IMR-90 (cell line): ENCODE measurements around the gene MZB1. TPM values are rescaled to one million over a fixed set of nuclear protein-coding genes. Genes with fewer than 3 reads are reported as not detected.

Source experiments
- ATAC-seq: fragments of 200-7000 bp; cut with Tn5 transposase; 2 replicates; pipeline ENCODE4 v1.9.1; 2020; ENCODE audit warnings: low read depth, mild to moderate bottlenecking, moderate library complexity
- BruUV-seq: library from RNA; stranded (reverse); fragments of 400-500 nt; replicated peaks from 2 replicates; lab custom pipeline; 2021; lab: Mats Ljungman, UMichigan
- CTCF ChIA-PET: fragments of 300-600 bp; formaldehyde crosslinking; extraction: SDS; loops from one replicate; lab custom pipeline; 2021; ENCODE audit warnings: antibody characterized with exemption; lab: Yijun Ruan, JAX
- POLR2A ChIA-PET: fragments of 300-600 bp; sonication (Branson Sonifier 250); formaldehyde crosslinking; loops from one replicate; lab custom pipeline; 2022; ENCODE audit warnings: antibody characterized with exemption; ENCODE audit not compliant: unreplicated experiment; lab: Charles Lee
- DNase-seq: peaks from one replicate; pipeline ENCODE4 v3.0.0; 2013
- H2AFZ ChIP-seq: replicated peaks from 2 replicates; pipeline ENCODE3; 2013; ENCODE audit warnings: low read length, mild to moderate bottlenecking; ENCODE audit not compliant: poor library complexity
- H2AK5ac ChIP-seq: 2 replicates; pipeline ENCODE4 v1.6.1; 2013; ENCODE audit warnings: low read depth, low read length, inconsistent platforms
- H2AK9ac ChIP-seq: replicated peaks from 2 replicates; pipeline ENCODE3; 2013; ENCODE audit warnings: mild to moderate bottlenecking, low read depth, low read length, moderate library complexity; ENCODE audit not compliant: poor library complexity
- H2BK120ac ChIP-seq: 2 replicates; pipeline ENCODE4 v1.6.1; 2013; ENCODE audit warnings: low read depth, low read length, inconsistent platforms
- H2BK15ac ChIP-seq: 3 replicates; pipeline ENCODE4 v1.6.1; 2013; ENCODE audit warnings: low read depth, low read length, inconsistent platforms
- H2BK20ac ChIP-seq: 2 replicates; pipeline ENCODE4 v1.6.1; 2013; ENCODE audit warnings: low read depth, mild to moderate bottlenecking, inconsistent platforms, low read length, moderate library complexity
- H2BK5ac ChIP-seq: 2 replicates; pipeline ENCODE4 v1.6.1; 2013; ENCODE audit warnings: mild to moderate bottlenecking, low read depth, low read length, inconsistent platforms; ENCODE audit not compliant: poor library complexity, severe bottlenecking
- H3K14ac ChIP-seq: replicated peaks from 2 replicates; pipeline ENCODE4 v1.6.1; 2013; ENCODE audit warnings: low read depth, low read length, inconsistent platforms
- H3K18ac ChIP-seq: 2 replicates; pipeline ENCODE4 v1.6.1; 2013; ENCODE audit warnings: low read depth, low read length, control low read depth
- H3K23ac ChIP-seq: 2 replicates; pipeline ENCODE4 v1.6.1; 2013; ENCODE audit warnings: low read depth, low read length, inconsistent platforms
- H3K27ac ChIP-seq: 2 replicates; pipeline ENCODE4 v1.5.1; 2013; ENCODE audit warnings: mild to moderate bottlenecking, control low read depth, low read length; ENCODE audit not compliant: insufficient read depth
- H3K27me3 ChIP-seq: 2 replicates; pipeline ENCODE4 v1.6.1; 2013; ENCODE audit warnings: low read length; ENCODE audit not compliant: control insufficient read depth, insufficient read depth
- H3K36me3 ChIP-seq: 2 replicates; pipeline ENCODE4 v1.6.1; 2013; ENCODE audit warnings: low read length, mixed read lengths; ENCODE audit not compliant: control insufficient read depth, insufficient read depth
- H3K4ac ChIP-seq: 2 replicates; pipeline ENCODE4 v1.6.1; 2013; ENCODE audit warnings: low read depth, low read length, inconsistent platforms
- H3K4me1 ChIP-seq: 2 replicates; pipeline ENCODE4 v1.6.1; 2013; ENCODE audit warnings: low read length, mixed read lengths; ENCODE audit not compliant: control insufficient read depth, insufficient read depth
- H3K4me2 ChIP-seq: 2 replicates; pipeline ENCODE4 v1.6.1; 2013; ENCODE audit warnings: low read depth, mild to moderate bottlenecking, control low read depth, low read length, moderate library complexity
- H3K4me3 ChIP-seq: 2 replicates; pipeline ENCODE4 v1.5.1; 2013; ENCODE audit warnings: low read depth, mild to moderate bottlenecking, control low read depth, low read length, moderate library complexity; ENCODE audit not compliant: insufficient read depth
- H3K56ac ChIP-seq: 2 replicates; pipeline ENCODE4 v1.6.1; 2013; ENCODE audit warnings: low read length, inconsistent platforms; ENCODE audit not compliant: insufficient read depth; ENCODE audit errors: extremely low read depth
- H3K79me1 ChIP-seq, 2 experiments: 2 replicates each; pipeline ENCODE4 v1.6.1; 2013; ENCODE audit warnings: low read length in 2 of 2, inconsistent platforms in 1 of 2, low read depth in 1 of 2
- H3K9ac ChIP-seq: 2 replicates; pipeline ENCODE4 v1.6.1; 2013; ENCODE audit warnings: low read depth, low read length, control low read depth
- H3K9me1 ChIP-seq: 2 replicates; pipeline ENCODE4 v1.6.1; 2013; ENCODE audit warnings: low read length, inconsistent platforms; ENCODE audit not compliant: insufficient read depth
- H3K9me3 ChIP-seq: 2 replicates; pipeline ENCODE4 v1.6.1; 2013; ENCODE audit warnings: low read length; ENCODE audit not compliant: control insufficient read depth, insufficient read depth
- H4K20me1 ChIP-seq: 2 replicates; pipeline ENCODE4 v1.6.1; 2013; ENCODE audit warnings: low read length, inconsistent platforms; ENCODE audit not compliant: insufficient read depth
- H4K5ac ChIP-seq: 2 replicates; pipeline ENCODE4 v1.6.1; 2013; ENCODE audit warnings: mild to moderate bottlenecking, low read depth, low read length, control low read depth
- H4K8ac ChIP-seq, 2 experiments: 2 replicates each; pipeline ENCODE4 v1.6.1; 2013; ENCODE audit warnings: low read depth in 2 of 2, low read length in 2 of 2, control low read depth in 1 of 2, inconsistent platforms in 1 of 2
- H4K91ac ChIP-seq: 2 replicates; pipeline ENCODE4 v1.6.1; 2013; ENCODE audit warnings: low read depth, low read length, inconsistent platforms; ENCODE audit not compliant: insufficient read depth
- BHLHE40 ChIP-seq: fragments of 150-350 bp; IDR thresholded peaks from 2 replicates; pipeline ENCODE4 v1.6.1; 2016; ENCODE audit warnings: mild to moderate bottlenecking, low read depth, low read length
- CEBPB ChIP-seq: IDR thresholded peaks from 2 replicates; pipeline ENCODE4 v1.6.1; 2012; ENCODE audit warnings: low read depth, low read length, improper control_type of control experiment
- CHD1 ChIP-seq: IDR thresholded peaks from 2 replicates; pipeline ENCODE4 v1.6.1; 2012; ENCODE audit warnings: low read depth, low read length, improper control_type of control experiment
- CTCF ChIP-seq: conservative IDR thresholded peaks from 2 replicates; pipeline ENCODE4 v1.5.1; 2012; ENCODE audit warnings: mild to moderate bottlenecking, low read depth, low read length, improper control_type of control experiment
- ELK1 ChIP-seq: fragments of 150-350 bp; IDR thresholded peaks from 2 replicates; pipeline ENCODE4 v1.6.1; 2016; ENCODE audit warnings: low read depth, mild to moderate bottlenecking, low read length, moderate library complexity, borderline replicate concordance
- MAFK ChIP-seq: IDR thresholded peaks from 2 replicates; pipeline ENCODE4 v1.6.1; 2012; ENCODE audit warnings: low read depth, low read length, improper control_type of control experiment
- MAZ ChIP-seq: IDR thresholded peaks from 2 replicates; pipeline ENCODE4 v1.6.1; 2012; ENCODE audit warnings: low read depth, mild to moderate bottlenecking, low read length, improper control_type of control experiment, moderate library complexity, borderline replicate concordance
- MXI1 ChIP-seq: IDR thresholded peaks from 2 replicates; pipeline ENCODE4 v1.6.1; 2012; ENCODE audit warnings: low read depth, mild to moderate bottlenecking, low read length, moderate library complexity, borderline replicate concordance
- NFE2L2 ChIP-seq: fragments of 150-350 bp; IDR thresholded peaks from 2 replicates; pipeline ENCODE4 v1.6.1; 2016; ENCODE audit warnings: low read depth, mild to moderate bottlenecking, low read length
- RAD21 ChIP-seq: IDR thresholded peaks from 2 replicates; pipeline ENCODE4 v1.6.1; 2012; ENCODE audit warnings: low read length, improper control_type of control experiment
- RFX5 ChIP-seq: IDR thresholded peaks from 2 replicates; pipeline ENCODE4 v1.8.0; 2012; ENCODE audit warnings: low read depth, mild to moderate bottlenecking, low read length, moderate library complexity
- WGBS, 2 experiments: methylation state at CpG; one replicate each; pipeline versions ENCODE4 v1.1.5 to v1.1.7; 2013; ENCODE audit warnings: missing lambda C conversion rate in 2 of 2; ENCODE audit not compliant: insufficient read length in 1 of 2; ENCODE audit errors: extremely low coverage in 2 of 2; 5-methylcytosine and 5-hydroxymethylcytosine counted together
- dilution Hi-C: fragments of 300-500 bp; cut with HindIII; formaldehyde crosslinking; loops from one replicate; pipeline ENCODE4 v1.14.3; 2018; ENCODE audit warnings: low sequenced_read_pairs; ENCODE audit not compliant: unreplicated experiment
- in situ Hi-C: fragments of 300-500 bp; cut with MboI; formaldehyde crosslinking; loops from 3 replicates; pipeline ENCODE4 v1.14.3; 2019; ENCODE audit warnings: low sequenced_read_pairs, inconsistent platforms, mixed read lengths
- intact Hi-C: fragments of 100-400 bp; cut with micrococcal nuclease; formaldehyde crosslinking; loops from 2 replicates; pipeline ENCODE4 v1.10.0; 2022
- polyA plus RNA-seq, 3 experiments: library from polyadenylated mRNA; depleted of rRNA; stranded (reverse); fragments of >200 nt; gene quantifications; 2 replicates each; pipeline ENCODE4 v1.2.3, GENCODE V29; 2012; ENCODE audit warnings: low replicate concordance in 1 of 3
- total RNA-seq: library from RNA; depleted of rRNA; stranded (reverse); fragments of >200 nt; gene quantifications from 2 replicates; pipeline ENCODE4 v1.2.3, GENCODE V29; 2012

MZB1 gene
- total and polyA plus RNA-seq, 2 of the 4 experiments (the other 2 are of a cell fraction) = not detected

- no TSS peak for BruUV-seq
- Histone ChIP-seq H3K4me1 (peaks cover 8% of the 10 kb centered on the region), H2AK9ac (peak overlapping the region; percentile 96), H4K91ac (no peak overlapping the region), H3K23ac (no peak overlapping the region), H3K4ac (peak overlapping the region; percentile 55), H3K9me3 (no peaks in the 10 kb centered on the region), H3K27ac (no peak overlapping the region), H4K8ac (peak overlapping the region; percentile 56 to 72; a peak in 2 of 4 replicates), H3K79me1 (peaks cover 12 to 19% of the 10 kb centered on the region in 2 experiments; a peak in 3 of 4 replicates), H4K5ac (0 out of 2 replicates have a peak overlapping the region, but pooled peaks have one; percentile 1), H3K36me3 (peaks cover 5% of the 10 kb centered on the region; the same call in 1 of the 2 replicates), H2AFZ (peak overlapping the region; percentile 100), H3K14ac (peak overlapping the region; percentile 12; the same call in 1 of the 2 replicates), H3K4me2 (peak overlapping the region; percentile 80), H3K9ac (peak overlapping the region; percentile 59), H2BK15ac (0 out of 3 replicates have a peak overlapping the region, but pooled peaks have one; percentile 21), H3K27me3 (no peaks in the 10 kb centered on the region), H4K20me1 (no peaks in the 10 kb centered on the region), H2BK5ac (no peak overlapping the region), H2BK20ac (no peak overlapping the region), H3K56ac (no peak overlapping the region; the same call in 1 of the 2 replicates), H3K4me3 (peak overlapping the region; percentile 87), H2AK5ac (peak overlapping the region; percentile 70; the same call in 1 of the 2 replicates), H3K9me1 (peaks cover 15% of the 10 kb centered on the region; the same call in 1 of the 2 replicates), H3K18ac (no peak overlapping the region), H2BK120ac (peak overlapping the region; percentile 9; the same call in 1 of the 2 replicates)
- dilution Hi-C loops = no loop called here
- in situ Hi-C loops = no loop called here
- ChIA-PET CTCF (interaction anchor here (0.6 to 1.5 kb wide), 3 partner anchors 9 to 48 kb away, joined by 3 to 4 read pairs (median 3); no protein-coding TSS in a partner anchor), POLR2A (no interaction called here)
- ATAC-seq = no peak
- DNase-seq = no peak
- WGBS, 2 experiments = 40% methylated on average over 2 of the region's 8 CpGs; no CpG with 5 or more reads in 1 of the 2 experiments
- intact Hi-C loops = loop anchor here (5.0 kb wide), 1 partner anchor 124 kb away; the partner anchor contains the start of gene UBE2D2
- no peak for TF ChIP-seq CTCF
- no peak for TF ChIP-seq CEBPB
- no peak for TF ChIP-seq BHLHE40
- no peak for TF ChIP-seq RAD21
- TF ChIP-seq ELK1 = no peak
- TF ChIP-seq CHD1 = no peak
- TF ChIP-seq MXI1 = no peak
- no peak for TF ChIP-seq MAFK
- no peak for TF ChIP-seq NFE2L2
- no peak for TF ChIP-seq MAZ
- TF ChIP-seq RFX5 = no peak
Observed at GRCh38 chr5:139438707-139439012, 48.9 kb upstream of the MZB1 start.
